GM21390 (cell line): ENCODE data around the gene PELI1.

ENCODE experiments used
- ATAC-seq: cut with Tn5 transposase; IDR thresholded peaks from one replicate; pipeline ENCODE4 v1.9.1; 2021; ENCODE audit not compliant: unreplicated experiment

The PELI1 gene, protein sequence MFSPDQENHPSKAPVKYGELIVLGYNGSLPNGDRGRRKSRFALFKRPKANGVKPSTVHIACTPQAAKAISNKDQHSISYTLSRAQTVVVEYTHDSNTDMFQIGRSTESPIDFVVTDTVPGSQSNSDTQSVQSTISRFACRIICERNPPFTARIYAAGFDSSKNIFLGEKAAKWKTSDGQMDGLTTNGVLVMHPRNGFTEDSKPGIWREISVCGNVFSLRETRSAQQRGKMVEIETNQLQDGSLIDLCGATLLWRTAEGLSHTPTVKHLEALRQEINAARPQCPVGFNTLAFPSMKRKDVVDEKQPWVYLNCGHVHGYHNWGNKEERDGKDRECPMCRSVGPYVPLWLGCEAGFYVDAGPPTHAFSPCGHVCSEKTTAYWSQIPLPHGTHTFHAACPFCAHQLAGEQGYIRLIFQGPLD

DNA sequence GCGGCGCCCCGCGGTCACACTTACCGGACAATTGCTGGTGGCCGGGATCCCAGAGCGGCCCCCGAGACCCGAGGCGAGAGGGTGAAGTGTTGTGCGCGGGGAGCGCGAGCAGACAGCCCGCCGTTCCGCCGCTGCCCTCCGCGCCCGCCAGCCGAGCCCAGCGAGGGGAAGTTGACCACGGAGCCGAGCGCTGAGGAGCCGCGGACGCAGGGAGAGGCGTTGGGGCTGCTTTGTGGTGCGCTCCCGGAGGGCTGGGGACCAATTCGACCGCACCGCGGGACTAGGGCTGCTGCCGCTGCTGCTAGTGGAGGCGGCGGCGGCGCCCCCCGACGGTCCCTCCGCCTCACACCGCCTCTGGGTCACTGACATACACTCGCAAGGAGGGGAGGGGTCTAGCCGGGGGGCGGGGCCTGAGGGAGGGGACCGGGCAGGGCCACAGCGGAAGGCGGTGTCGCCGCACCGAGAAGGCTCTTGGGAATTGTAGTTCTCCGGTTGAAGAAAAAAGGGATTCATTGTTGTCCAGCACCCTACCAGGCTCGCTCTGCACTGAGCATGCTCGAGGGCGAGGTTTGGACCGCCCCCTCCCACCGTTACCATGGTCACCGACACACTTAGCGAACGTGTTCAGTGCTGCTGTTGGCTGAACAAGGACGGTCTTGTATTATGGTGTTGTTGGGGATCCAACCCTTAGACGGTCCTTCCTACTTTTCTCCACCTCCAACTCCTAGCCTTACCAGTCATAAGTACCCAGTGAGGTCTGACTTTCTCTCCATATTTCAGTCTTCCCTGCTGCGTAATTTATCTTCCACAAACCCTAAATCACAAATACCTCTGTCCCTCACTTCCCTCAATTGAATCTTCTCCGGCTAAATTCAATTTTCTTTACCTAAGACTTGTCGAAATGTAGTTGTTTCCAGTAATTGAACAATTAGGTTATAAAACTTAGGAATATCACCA, at the start of gene PELI1:
Gene PELI1 (minus strand): TSS at position 364 of the 957 bp plus-strand sequence. CDS start 36,110 bp downstream, outside the sequence.
- peak; percentile 70 for ATAC-seq

DNA sequence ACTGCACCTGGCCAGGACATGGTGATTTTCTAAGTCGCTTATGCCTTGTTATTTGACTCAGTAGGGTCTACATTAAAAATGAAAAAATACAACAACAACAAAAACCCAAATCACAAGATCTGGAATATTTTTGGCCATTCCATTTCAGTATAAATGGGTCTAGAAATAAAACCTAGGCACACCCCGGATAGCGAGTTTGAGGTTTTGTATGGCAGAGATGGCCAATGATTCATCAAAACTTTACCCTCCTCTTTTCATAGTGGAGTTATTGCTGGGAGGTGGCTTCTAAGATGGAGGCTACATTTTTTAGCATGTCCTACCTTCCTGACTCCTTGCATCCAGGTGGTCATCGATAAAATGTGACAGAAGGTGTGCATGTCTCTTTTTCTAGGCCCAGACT, 49.3 kb upstream of the PELI1 start:
- no peak for ATAC-seq

DNA sequence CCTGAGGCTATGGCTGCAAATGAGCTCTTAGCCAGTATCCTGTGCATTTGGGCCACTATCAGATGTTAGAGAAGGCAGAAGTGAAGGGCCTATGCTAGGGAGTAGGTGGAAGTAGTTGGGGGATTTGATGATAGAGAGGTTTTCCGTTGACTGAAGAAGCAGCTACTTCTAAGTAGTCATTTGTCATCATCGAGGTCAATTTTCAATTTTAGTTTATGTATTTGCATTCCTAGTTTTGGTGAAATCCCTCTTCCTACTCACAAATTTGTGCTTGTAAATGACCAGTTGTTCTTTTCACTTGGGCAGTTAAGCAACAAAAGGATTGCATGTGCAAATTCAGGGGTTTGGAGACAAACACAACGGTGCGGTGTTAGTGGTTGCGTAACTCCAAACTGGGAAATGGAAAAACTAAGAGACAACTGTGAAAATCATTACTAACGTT, 48.5 kb upstream of the PELI1 start:
- no peak for ATAC-seq

DNA sequence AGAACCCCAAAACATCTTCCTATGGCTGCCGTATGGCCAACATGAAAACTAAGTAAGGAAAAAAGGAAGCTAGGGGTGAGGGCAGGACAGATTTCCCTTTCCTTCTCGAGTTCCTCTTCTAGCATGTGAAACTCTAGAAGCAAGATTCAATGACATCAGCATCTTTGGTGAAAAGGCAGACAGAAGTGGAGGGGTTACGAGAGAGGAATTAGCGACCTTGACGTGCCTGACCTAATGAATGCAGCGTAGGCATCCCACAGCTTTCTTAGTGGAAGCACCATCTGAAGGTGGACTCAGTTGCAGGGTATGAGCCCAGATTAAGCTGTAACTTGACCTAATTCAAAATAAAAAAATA, 47.9 kb upstream of the PELI1 start:
- ATAC-seq: peak; percentile 46

DNA sequence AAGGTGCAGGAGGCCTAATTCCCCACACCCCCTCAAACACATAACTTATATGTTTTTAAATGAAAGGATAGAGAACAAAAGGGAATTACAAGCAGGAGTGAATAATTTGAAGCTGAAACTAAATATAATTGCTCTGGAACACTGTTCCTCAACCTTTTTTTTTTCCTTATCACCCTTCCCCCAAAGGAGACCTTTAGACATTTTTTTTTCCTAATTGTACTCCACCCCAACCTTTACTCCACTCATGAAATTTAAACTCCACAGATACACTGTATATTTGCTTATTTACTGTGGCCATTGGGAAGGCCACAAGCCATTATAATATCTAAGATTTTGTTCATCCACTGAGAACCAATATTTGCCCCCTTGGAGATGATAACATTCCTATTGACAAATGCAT, 45.4 kb upstream of the PELI1 start:
- ATAC-seq: no peak

DNA sequence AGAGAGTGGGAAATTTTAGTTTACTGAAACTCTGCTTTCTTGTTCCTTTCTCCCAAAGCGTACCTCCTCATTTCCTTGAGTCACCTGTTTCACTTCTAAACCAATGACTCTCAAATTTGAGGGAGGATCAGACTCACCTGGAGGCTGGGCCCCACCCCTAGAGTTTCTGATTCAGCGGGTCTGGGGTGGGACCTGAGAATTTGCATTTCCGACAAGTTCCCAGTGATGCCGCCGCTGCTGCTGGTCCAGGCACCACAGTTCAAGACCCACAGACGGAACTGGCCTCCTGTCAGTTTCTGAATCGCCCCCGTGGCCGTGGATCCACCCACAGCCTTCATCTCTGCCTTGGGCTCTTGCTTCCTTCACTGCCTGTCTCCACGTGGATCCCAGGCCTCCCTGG, 44.9 kb upstream of the PELI1 start:
- no peak for ATAC-seq

DNA sequence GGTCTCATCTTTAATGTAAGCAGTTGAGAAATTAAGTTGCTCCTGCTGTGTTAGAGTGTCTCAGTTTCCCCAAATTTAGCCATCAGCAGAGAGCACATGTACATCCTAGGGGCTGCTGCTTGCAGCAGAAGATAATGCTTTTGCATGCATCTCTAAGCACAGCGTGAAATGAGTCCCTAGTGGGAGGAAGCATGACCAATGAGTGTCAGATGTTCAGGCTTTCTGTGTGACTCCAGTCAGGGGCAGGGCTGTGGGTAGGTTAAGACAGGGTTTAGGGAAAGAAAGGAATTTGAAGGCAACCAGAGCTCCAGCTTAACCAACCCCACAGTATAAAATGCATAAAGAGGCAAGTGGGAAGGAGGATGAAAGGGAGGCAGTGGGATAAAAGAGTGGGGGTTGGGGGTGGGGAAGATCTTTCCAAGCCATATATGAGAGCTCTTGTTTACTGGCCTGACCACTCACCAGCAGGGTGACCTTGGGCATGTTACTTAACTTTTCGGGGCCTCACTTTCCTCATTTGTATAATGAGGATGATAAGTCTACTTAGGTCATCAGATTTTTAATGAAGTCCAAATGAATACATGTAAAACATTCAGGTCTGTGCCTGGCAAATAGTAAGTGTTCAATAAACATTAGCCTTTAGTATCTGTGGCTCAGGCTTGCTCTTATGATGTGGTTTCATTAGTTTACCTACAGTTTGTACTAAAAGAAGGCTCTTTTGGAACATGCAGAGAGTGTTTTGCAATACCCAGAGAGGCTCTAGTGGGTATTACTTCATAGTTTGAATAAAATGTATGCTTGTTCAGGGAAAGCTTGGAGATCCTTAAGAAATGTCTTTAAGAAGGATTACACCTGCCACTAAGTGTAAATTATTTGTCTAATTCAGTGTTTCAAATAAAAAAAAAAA, 42.7 kb upstream of the PELI1 start:
- ATAC-seq: no peak

DNA sequence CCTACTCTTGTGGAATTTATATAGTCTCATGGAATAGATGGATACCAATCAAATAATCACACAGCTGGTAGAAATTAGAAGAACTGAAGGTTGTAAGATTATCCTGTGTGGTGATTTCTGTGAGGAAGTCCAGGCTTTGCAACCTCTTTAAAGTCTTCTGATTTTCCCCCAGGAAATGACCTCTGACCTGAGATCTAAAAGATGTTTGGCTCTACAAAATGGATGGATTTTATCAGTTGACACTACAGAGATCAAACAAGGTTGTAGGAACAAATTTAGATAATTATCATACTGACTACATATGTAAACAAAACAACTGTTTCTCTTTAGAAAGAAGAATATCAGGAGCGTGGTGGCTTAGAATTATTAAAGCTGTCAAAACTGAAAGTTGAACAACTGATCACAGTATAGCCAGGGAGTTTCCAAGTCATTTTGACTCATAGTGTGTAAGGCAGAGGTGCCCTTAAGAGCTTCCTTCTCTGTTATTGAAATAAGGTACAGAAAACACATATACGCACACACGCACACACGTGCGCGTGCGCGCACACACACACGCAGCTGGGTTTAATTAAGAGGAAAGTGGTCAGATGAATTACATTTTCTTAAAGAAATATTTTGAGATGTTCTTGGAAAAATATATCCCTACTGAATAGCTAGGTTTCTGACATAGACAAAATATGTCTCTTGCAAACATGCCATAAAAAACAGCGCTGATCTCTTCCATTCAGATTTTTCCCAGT, 35.5 kb upstream of the PELI1 start:
- ATAC-seq: peak; percentile 80

DNA sequence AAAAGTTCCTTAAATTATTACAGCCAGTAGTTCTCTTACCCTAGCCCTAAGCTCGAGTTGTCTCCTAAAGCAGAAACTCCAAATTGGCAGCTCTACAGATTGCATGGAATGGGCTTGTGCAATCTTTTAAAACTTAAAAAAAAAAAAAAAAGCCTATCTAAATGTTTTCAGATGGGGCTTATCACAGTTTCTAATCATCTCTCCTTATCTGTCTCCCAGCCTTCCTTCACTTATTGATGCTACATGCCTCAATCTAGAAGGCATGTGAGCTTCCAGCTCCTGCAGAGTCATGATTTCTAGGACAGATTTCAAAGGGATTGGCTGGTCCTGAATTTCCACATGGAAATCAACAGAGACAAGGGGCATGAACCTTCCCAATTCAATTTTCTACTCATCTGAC, 33.1 kb upstream of the PELI1 start:
- ATAC-seq: no peak

DNA sequence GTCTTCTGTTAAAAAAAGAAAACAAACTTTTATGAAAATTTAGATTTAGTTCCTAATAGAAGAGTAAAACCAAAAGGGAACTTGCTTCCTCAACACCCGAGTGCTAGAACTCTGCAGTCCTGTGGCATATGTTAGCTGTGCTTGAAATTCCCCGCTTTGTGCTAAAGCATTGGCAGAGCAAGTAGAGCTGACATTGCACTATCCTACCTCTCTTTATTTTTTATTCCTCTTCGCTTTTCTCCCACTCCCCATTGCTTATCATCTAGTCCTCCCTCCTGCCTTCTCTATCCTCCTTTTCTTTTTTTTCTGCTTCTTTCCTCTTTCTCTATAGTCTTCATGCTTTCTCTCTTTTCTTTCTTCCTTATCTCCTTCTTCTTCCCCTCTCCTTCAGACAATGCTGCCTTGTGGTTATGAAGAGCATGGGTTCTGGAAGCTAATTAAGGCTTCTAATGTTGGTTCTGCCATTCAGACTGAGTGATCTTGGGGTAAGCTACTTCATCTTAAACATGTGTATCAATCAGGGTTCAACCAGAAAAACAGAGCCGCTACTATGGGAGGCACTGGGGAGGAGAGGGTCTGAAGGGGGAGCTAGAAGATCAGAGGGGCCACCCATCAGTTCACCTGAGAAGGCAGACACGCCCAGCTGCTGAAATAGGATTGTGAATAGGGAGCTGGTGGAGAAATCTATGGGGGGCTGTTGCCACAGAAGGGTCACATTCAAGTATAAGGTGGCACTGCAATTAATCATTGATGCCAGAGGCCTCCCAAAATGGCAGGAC, 31.4 kb upstream of the PELI1 start:
- no peak for ATAC-seq

DNA sequence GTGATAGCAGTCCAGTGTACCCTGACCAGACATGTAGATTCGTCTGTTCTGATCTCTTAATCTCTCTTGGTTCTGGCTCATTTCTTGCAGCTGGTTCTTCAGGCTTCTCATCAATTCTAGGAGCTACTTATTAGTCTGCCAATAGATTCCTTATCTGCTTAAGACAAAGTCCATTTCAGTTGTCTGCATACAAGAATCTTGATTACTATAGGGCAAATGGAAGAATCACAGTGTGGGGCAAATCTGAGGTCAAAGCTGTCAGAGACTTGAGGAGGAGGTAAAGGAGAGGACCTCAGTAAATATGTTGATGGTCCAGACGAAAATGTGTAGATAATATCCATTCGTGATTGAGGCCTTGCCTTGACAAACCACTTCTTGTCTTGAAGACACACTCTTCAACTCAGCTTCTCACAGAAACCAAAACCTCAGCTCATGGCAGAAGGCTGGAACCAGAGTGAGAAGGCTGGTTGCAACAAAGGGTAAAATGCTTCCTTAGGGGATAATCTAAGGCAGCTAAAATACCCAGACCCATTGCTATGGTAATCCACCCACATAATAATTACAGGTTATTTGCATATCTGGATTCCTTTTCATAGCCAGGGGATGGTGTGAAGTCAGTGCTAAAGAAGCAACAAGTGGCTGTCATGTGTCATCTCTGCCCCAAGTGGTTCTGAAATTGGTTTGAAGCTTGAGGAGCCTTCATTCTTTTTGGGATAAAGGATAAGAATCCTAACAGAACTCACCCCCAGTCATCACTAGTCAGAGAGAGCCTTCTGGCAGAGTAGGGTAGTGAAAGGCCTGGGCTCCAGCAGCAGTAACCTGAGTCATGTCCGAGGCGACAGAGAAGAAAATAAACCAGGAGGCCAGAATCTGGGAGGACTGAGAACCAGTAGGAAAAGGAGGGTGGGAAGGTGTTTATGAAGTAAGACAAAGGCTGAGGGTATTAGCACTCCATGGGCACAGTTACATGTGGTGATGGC, 29.2 kb upstream of the PELI1 start:
- no peak for ATAC-seq

DNA sequence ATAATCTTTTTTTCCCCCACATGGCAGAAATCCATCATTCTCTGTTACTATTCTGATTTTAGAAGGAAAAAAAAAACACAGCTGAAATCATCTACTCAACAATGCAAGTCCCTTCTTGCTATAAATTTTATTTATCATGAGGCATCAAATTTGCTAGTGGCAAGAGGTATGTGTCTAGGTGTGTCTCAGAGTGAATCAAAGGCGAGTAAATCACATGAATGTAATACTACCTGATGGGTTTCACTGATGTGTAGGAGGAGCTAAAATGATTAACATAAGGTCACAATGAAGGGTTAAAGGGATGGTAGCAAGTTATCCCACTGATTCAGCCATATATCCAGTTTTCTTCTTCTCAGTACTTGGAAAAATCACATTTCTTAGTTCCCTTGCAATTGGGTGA, 24.5 kb upstream of the PELI1 start:
- ATAC-seq: no peak

DNA sequence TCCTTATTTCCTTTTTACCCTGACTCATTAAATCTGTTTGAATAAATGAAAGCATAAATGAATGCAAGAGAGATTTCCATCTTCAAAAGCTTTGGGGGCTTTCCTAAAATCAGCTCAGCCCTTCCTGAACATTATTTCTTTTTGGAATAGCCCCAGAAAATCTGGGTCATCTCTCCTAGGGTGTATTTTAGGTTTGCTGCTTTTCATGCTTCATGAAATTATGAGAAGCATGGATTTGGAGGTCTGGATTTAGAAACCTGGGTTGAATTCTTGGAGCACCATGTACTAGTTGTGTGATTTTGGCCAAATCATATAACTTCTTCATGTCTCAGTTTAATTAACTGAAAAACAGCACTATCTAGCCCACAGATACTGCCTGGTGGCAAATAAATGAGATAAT, 24.0 kb upstream of the PELI1 start:
- ATAC-seq: no peak

DNA sequence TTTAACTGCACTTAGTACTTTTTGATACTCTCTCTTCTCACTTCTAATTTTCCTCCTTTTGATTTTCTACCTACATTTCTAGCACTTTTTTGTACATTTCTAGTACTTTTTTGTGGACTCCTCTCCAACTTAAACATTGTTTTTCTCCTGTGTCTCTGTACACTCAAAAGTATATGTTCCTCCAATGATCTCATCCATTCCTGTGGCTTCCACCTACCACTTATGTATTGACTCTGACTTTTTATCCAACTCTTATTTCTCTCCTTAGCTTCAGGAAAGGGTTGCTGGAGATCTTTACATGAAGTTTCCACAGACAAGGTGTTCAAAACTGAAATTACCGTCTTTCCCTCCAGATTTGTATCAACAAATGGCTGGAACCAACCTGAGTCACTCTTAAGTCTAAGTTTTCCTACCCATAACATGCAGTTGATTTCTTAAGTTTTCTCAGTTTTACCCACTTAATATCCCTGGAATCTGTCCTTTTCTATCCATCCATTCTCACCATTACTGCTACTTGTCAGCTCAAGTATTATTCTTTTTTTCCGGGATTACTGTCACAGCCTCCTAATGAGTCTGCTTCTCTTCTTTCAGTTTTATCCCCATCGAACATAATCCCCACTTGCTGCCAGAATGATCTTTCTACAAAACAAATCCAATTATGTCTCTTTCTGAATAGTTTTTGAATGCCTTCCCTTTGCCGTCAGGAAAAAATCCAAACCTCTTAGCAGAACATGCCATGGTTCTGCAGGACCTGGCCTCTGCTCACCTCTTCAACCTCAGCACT, 22.6 kb upstream of the PELI1 start:
- ATAC-seq: no peak

DNA sequence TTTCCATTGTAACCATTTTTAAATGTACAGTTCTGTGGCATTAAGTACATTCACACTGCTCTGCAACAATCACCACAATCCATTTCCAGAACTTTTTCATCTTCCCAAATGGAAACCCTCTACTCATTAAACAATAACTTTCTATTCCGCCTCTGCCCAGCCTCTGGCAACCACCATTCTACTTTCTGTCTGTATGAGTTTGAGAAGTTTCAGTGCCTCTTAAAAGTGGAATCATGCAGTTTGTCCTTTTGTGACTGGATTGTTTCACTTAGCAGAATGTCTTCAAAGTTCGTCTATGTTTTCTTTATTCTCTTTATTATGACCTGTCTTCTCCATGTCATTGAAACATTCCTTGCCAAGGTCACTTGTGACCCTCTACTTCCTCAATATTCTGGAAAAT, 22.0 kb upstream of the PELI1 start:
- ATAC-seq: no peak

DNA sequence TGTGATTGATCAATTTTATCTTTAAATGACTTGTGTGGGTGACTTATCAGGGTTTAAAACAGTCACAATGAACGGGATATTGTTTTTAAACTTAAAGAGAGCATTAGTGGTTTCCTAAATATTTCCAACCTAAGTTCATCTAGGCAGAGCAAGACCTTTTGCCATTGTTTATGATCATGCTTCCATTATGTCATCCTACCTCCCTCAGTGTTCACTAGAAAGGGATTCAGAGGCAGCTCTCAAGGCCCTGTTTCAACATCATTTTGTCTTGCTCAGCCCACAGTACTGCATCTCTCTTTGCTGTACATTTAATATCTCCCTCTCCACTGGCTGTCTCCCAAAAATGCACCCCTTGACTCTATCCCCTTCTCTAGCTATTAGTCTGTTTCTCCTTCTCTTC, 21.5 kb upstream of the PELI1 start:
- ATAC-seq: no peak

DNA sequence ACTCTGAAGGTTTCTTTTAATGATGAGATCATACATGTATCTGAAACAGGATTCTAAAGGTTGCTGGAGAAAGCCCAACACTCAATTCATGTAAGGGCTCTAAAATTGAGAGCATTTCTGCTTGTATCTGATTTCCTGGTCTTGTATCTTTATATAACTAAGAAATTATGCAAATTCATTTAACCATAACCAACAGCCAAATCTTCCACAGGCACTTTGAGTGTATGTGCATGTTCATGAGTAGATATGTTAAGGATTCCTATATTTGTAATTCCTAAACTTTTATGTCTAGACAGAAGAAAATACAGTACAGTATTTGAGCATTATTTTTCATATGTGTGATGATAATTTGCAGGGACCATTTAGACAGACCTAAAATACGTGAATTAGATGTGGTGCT, 20.4 kb upstream of the PELI1 start:
- ATAC-seq: no peak

DNA sequence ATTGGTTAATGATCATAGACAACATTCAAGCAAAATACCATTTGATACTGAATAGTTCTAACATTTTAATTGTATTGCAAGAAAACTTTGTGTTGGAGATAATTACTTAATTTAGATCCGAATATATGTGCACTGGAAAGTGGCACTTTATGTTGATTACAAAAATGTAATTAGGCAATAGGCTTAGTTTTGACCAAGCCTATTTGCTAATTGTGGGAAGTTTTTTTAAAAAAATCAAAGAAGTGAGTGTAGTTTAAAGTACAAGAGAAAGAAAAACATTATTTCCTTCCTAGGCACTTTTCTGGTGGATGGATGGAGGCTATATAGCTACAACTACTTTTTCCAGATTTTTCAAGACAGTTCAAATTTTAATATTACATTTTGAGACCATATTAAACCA, 18.3 kb upstream of the PELI1 start:
- ATAC-seq: no peak
